Measurements from ENCODE around the gene KRTAP2-2.
"Not testable (repeated sequence)": the region's sequence is repeated elsewhere in the genome, so short reads cannot be mapped to it uniquely, and the experiment has no call there.

Gene KRTAP2-2

DNA sequence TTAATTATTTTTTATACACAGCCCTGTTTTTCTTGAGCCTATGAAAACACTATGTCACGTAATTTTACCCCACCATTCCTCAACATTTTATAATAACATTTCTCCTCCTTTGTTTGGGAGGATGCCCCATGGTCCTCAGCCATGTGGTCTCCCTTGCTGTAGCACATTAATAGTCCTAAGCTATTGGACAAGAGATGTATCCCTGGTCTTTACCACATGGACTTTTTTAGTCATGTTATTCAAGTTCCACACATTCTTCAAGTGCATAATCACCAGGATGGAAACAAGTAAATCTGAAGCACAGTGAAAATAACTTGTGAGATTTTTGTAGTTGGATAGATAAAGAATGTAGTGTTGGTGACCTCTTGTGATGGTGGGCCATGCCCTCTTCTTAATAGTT lies 6.9 kb upstream of the KRTAP2-2 start:
- no peaks in the 10 kb centered on the region for H3K36me3 ChIP-seq (ENCODE audit: control insufficient read depth, insufficient read depth, low read length, severe bottlenecking)
- peak overlapping the region; percentile 67 for H3K9ac ChIP-seq (ENCODE audit: low read length)
- no peak overlapping the region for H3K4me3 ChIP-seq (ENCODE audit: low read length)
- peak; percentile 80 for DNase-seq (ENCODE audit: low read depth)
- H3K4me1 ChIP-seq (ENCODE audit: control insufficient read depth, insufficient read depth, low read length) = peaks cover 42% of the 10 kb centered on the region
- H3K27me3 ChIP-seq (replicated peaks; ENCODE audit: control insufficient read depth, insufficient read depth, low read length) = no peaks in the 10 kb centered on the region
- no peaks in the 10 kb centered on the region for H3K9me3 ChIP-seq (ENCODE audit: control insufficient read depth, low read length)

DNA sequence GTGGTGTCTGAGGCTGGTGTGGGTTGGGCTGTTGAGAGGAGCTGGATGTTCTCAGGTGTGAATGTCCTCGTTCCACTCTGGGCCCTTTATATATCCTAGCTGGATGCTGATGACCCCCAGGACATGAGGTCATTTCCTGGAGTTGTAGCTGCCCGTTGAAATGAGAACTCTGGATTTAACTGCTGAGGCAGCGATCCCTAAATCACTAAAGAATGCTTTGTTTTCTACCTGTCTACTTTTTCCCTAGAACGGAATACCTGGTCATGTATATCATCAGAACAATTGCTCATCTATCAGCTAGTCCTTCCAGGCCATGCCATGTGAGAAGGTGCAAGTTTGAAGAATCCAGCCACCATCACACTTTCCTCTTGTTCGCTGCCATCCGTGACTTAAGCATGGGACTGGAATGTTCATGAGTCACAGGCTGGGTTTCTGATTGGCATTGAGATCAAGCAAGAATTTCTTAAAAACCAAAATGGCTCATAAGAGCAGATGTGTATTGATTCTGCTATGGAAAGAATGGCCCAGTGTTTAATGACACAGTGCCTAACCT lies 5.1 kb upstream of the KRTAP2-2 start, which contains the start of gene KRTAP2-3:
Gene KRTAP2-3, minus strand, starts transcription at position 63 of the 553 bp plus-strand sequence. CDS start 64 bp downstream, outside the sequence.
- H3K9ac ChIP-seq (ENCODE audit: low read length) = peak within 1 kb of the TSS; percentile 52
- H3K27me3 ChIP-seq (replicated peaks; ENCODE audit: control insufficient read depth, insufficient read depth, low read length) = no peaks in the 10 kb centered on the region
- peak; percentile 91 for DNase-seq (ENCODE audit: low read depth)
- no peaks in the 10 kb centered on the region for H3K36me3 ChIP-seq (ENCODE audit: control insufficient read depth, insufficient read depth, low read length, severe bottlenecking)
- H3K4me1 ChIP-seq (ENCODE audit: control insufficient read depth, insufficient read depth, low read length) = peaks cover 42% of the 10 kb centered on the region
- H3K4me3 ChIP-seq (ENCODE audit: low read length) = peak within 1 kb of the TSS; percentile 18
- H3K9me3 ChIP-seq (ENCODE audit: control insufficient read depth, low read length) = no peaks in the 10 kb centered on the region

DNA sequence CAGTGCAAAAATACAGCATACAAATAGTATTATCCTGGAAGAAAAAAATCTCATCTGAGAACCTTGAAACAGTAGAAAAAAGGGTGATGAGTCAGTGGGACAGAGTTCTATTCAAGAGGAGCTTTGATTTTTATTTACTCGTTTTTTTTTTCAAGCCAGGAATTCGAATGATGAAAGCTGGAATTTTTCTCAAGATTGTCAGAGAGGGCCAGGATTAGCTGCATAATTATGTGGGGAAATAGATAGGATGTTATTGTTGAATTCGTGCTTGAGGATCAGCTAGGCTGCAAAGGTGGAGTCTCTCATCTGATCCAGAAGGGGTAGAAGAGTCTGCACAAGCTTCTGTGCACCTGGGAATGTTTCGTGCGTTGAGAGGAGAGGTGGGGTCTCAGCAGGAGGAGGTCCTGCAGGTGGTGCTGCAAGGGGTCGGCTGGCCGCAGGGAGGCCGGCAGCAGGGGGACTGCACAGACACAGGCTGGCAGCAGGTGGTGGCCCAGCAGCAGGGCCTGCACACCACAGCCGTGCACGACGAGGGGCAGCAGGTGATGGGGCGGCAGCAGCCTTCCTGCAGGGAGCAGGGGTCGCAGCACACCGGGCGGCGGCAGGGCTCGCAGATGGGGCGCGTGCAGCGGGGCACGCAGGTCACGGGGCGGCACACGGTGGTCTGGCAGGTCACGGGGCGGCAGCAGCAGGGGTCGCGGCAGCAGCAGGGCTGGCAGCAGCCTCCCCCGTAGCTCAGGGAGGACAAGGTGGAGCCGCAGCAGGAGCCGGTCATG lies 4.4 kb upstream of the KRTAP2-2 start:
- H3K9me3 ChIP-seq (ENCODE audit: control insufficient read depth, low read length); H3K4me3 ChIP-seq (ENCODE audit: low read length); H3K36me3 ChIP-seq (ENCODE audit: control insufficient read depth, insufficient read depth, low read length, severe bottlenecking); H3K27me3 ChIP-seq (replicated peaks; ENCODE audit: control insufficient read depth, insufficient read depth, low read length): not testable (repeated sequence)
- H3K9ac ChIP-seq (ENCODE audit: low read length) = peak overlapping the region; percentile 46
- peaks cover 42% of the 10 kb centered on the region for H3K4me1 ChIP-seq (ENCODE audit: control insufficient read depth, insufficient read depth, low read length)
- DNase-seq (ENCODE audit: low read depth) = peak; percentile 89

DNA sequence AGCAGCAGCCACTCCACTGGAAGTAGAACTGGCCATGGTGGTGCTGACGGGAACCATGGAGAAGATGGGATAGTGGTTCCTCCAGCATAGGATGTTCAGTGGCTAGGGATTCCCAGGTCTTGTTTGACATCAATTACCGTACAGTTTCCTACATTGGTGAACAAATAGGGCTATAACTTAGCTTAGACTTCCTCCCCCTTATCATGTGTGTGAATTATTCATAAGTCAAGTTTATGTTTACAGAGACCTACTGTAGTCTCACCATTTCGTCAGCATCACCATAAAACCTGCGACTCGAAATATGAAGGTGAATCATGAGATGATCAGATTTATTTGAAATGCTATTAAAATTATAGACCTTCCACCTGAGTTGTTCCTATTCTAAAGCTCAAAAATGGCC lies 3.7 kb upstream of the KRTAP2-2 start:
- DNase-seq (ENCODE audit: low read depth) = no peak
- peak overlapping the region; percentile 20 for H3K9ac ChIP-seq (ENCODE audit: low read length)

DNA sequence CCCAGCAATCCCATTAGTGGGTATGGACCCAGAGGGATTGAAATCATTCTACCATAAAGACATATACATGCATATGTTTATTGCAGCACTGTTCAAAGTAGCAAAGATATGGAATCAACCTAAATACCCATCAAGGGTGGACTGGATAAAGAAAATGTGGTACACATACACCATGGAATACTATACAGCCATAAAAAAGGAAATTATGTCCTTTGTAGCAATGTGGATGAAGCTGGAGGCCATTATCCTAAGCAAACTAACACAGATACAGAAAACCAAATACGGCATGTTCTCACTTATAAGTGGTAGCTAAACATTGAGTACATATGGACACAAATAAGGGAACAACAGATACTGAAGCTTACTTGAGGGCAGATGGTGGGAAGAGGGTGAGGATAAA lies 2.5 kb upstream of the KRTAP2-2 start:
- DNase-seq (ENCODE audit: low read depth) = no peak
- Histone ChIP-seq H3K4me1 (ENCODE audit: control insufficient read depth, insufficient read depth, low read length) (peaks cover 42% of the 10 kb centered on the region), H3K4me3 (ENCODE audit: low read length) (no peak overlapping the region), H3K36me3 (ENCODE audit: control insufficient read depth, insufficient read depth, low read length, severe bottlenecking) (no peaks in the 10 kb centered on the region), H3K9me3 (ENCODE audit: control insufficient read depth, low read length) (peaks cover 6% of the 10 kb centered on the region), H3K27me3 (replicated peaks; ENCODE audit: control insufficient read depth, insufficient read depth, low read length) (no peaks in the 10 kb centered on the region), H3K9ac (ENCODE audit: low read length) (no peak overlapping the region)

More for the DNA sequence above, 3.7 kb upstream of the KRTAP2-2 start:
- H3K4me1 ChIP-seq (ENCODE audit: control insufficient read depth, insufficient read depth, low read length) = peaks cover 42% of the 10 kb centered on the region
- H3K27me3 ChIP-seq (replicated peaks; ENCODE audit: control insufficient read depth, insufficient read depth, low read length) = no peaks in the 10 kb centered on the region
- H3K9me3 ChIP-seq (ENCODE audit: control insufficient read depth, low read length) = no peaks in the 10 kb centered on the region
- no peaks in the 10 kb centered on the region for H3K36me3 ChIP-seq (ENCODE audit: control insufficient read depth, insufficient read depth, low read length, severe bottlenecking)
- peak overlapping the region; percentile 18 for H3K4me3 ChIP-seq (ENCODE audit: low read length)

DNA sequence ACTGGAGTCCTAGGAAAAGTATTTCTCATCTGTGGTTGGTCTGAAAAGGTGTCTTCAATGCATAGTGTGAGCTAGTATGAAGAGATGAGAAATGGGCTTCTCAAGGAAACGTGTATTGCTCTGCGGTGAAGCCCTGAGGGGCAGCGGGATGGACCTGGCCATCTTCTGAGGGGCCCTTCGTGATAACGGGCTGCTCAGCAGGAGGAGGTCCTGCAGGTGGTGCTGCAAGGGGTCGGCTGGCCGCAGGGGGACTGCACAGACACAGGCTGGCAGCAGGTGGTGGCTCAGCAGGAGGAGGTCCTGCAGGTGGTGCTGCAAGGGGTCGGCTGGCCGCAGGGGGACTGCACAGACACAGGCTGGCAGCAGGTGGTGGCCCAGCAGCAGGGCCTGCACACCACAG lies 474 bp downstream of the KRTAP2-2 start:
- not testable (repeated sequence) for H3K4me3 ChIP-seq (ENCODE audit: low read length); DNase-seq (ENCODE audit: low read depth); H3K27me3 ChIP-seq (replicated peaks; ENCODE audit: control insufficient read depth, insufficient read depth, low read length); H3K9me3 ChIP-seq (ENCODE audit: control insufficient read depth, low read length); H3K9ac ChIP-seq (ENCODE audit: low read length); H3K36me3 ChIP-seq (ENCODE audit: control insufficient read depth, insufficient read depth, low read length, severe bottlenecking)
- peaks cover 16% of the 10 kb centered on the region for H3K4me1 ChIP-seq (ENCODE audit: control insufficient read depth, insufficient read depth, low read length)

DNA sequence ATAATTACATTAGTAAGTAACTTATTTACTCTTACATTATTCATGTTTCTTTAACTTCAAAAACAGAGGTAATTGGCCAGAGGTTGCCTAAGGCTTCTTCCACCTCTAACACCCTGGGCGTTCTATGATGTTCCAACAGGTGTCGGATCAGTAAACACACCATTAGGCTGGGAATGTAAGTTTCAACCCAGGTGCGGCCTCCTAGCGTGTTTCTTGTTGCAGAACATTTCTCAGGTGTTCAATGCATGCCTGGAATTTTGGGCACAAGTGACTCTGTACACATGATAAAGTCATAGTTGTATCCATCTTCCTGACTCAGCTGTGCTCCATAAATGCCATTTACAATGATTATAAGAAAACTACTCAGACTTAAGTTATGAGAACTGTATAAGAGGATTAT lies 1.0 kb downstream of the KRTAP2-2 start:
- Histone ChIP-seq H3K36me3 (ENCODE audit: control insufficient read depth, insufficient read depth, low read length, severe bottlenecking) (no peaks in the 10 kb centered on the region), H3K9me3 (ENCODE audit: control insufficient read depth, low read length) (peaks cover 6% of the 10 kb centered on the region), H3K9ac (ENCODE audit: low read length) (no peak overlapping the region), H3K4me3 (ENCODE audit: low read length) (no peak overlapping the region), H3K4me1 (ENCODE audit: control insufficient read depth, insufficient read depth, low read length) (peaks cover 13% of the 10 kb centered on the region), H3K27me3 (replicated peaks; ENCODE audit: control insufficient read depth, insufficient read depth, low read length) (no peaks in the 10 kb centered on the region)
- no peak for DNase-seq (ENCODE audit: low read depth)

DNA sequence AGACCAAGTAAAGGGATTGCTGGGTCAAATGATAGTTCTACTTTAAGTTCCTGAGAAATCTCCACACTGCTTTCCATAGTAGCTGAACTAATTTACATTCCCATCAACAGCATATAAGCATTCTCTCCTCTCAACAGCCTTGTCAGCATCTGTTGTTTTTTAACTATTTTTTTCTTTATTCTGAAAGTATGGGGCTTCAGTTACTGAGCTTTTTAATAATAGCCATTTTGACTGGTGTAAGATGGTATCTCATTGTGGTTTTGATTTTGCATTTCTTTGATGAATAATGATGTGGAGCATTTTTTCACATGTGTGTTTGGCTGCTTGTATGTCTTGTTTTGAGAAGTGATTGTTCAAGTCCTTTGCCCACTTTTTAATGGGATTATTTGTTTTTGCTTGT lies 2.5 kb downstream of the KRTAP2-2 start:
- DNase-seq (ENCODE audit: low read depth) = no peak
- H3K27me3 ChIP-seq (replicated peaks; ENCODE audit: control insufficient read depth, insufficient read depth, low read length) = no peaks in the 10 kb centered on the region
- peaks cover 6% of the 10 kb centered on the region for H3K9me3 ChIP-seq (ENCODE audit: control insufficient read depth, low read length)
- H3K9ac ChIP-seq (ENCODE audit: low read length) = no peak overlapping the region
- no peaks in the 10 kb centered on the region for H3K36me3 ChIP-seq (ENCODE audit: control insufficient read depth, insufficient read depth, low read length, severe bottlenecking)
- peaks cover 17% of the 10 kb centered on the region for H3K4me1 ChIP-seq (ENCODE audit: control insufficient read depth, insufficient read depth, low read length)
- H3K4me3 ChIP-seq (ENCODE audit: low read length) = no peak overlapping the region

DNA sequence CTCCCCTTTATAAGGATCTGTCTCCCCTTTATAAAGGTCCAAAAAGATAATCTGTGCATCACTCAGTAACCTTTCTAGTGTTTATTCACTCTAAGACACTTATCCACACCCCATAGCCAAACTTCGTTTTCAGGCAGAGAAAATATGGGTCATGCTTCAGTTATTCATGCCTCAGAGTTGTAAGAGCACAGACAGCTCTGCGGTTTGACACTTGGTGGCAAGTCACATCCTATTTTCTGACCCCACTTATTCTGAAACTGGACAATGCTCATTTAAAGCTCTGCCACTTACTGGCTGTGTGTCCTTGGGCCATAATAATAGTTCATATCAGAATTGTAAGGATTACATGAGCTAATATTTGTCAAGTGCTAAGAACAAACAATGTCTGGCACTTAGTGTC lies 5.9 kb downstream of the KRTAP2-2 start:
- DNase-seq (ENCODE audit: low read depth) = peak; percentile 68
- no peaks in the 10 kb centered on the region for H3K27me3 ChIP-seq (replicated peaks; ENCODE audit: control insufficient read depth, insufficient read depth, low read length)
- H3K9me3 ChIP-seq (ENCODE audit: control insufficient read depth, low read length) = peaks cover 6% of the 10 kb centered on the region
- no peaks in the 10 kb centered on the region for H3K36me3 ChIP-seq (ENCODE audit: control insufficient read depth, insufficient read depth, low read length, severe bottlenecking)
- H3K9ac ChIP-seq (ENCODE audit: low read length) = peak overlapping the region; percentile 2
- peaks cover 17% of the 10 kb centered on the region for H3K4me1 ChIP-seq (ENCODE audit: control insufficient read depth, insufficient read depth, low read length)
- no peak overlapping the region for H3K4me3 ChIP-seq (ENCODE audit: low read length)

DNA sequence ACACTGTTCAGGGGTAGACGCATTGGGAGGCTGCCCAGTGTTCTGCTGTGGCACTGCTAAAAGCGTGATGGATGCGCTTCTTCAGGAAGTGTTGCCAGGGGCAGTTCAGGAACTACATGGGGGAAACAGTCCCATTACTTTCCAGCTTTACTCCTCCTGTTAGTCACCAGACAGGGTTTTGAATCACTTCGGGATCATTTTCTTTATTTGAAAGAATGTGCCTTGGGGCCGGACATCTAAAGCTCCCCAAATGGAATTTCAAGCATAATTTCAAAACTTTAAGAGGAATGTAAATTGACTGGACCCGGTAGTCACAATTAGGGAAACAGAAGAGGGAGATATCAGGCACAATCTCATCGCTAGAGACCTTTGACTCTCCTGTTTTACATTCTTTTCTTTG lies 6.6 kb downstream of the KRTAP2-2 start:
- H3K4me3 ChIP-seq (ENCODE audit: low read length) = no peak overlapping the region
- H3K9ac ChIP-seq (ENCODE audit: low read length) = peak overlapping the region; percentile 2
- H3K9me3 ChIP-seq (ENCODE audit: control insufficient read depth, low read length) = peaks cover 4% of the 10 kb centered on the region
- no peaks in the 10 kb centered on the region for H3K36me3 ChIP-seq (ENCODE audit: control insufficient read depth, insufficient read depth, low read length, severe bottlenecking)
- H3K27me3 ChIP-seq (replicated peaks; ENCODE audit: control insufficient read depth, insufficient read depth, low read length) = no peaks in the 10 kb centered on the region
- peak; percentile 77 for DNase-seq (ENCODE audit: low read depth)
- peaks cover 17% of the 10 kb centered on the region for H3K4me1 ChIP-seq (ENCODE audit: control insufficient read depth, insufficient read depth, low read length)

DNA sequence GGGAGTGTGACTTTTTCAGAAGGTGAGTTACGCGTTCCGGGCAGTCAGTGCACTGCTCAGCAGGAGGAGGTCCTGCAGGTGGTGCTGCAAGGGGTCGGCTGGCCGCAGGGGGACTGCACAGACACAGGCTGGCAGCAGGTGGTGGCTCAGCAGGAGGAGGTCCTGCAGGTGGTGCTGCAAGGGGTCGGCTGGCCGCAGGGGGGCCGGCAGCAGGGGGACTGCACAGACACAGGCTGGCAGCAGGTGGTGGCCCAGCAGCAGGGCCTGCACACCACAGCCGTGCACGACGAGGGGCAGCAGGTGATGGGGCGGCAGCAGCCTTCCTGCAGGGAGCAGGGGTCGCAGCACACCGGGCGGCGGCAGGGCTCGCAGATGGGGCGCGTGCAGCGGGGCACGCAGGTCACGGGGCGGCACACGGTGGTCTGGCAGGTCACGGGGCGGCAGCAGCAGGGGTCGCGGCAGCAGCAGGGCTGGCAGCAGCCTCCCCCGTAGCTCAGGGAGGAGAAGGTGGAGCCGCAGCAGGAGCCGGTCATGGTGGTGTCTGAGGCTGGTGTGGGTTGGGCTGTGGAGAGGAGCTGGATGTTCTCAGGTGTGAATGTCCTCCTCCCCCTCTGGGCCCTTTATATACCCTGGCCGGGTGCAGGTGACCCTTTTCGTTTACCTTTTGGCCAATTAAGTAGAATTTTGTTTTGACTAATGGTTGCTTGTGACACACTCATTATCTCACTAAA lies 8.1 kb downstream of the KRTAP2-2 start, which contains the start of gene KRTAP2-1:
Gene KRTAP2-1, minus strand, starts transcription at position 582 of the 731 bp plus-strand sequence. Its CDS starts 49 bp downstream, at position 533.
- H3K36me3 ChIP-seq (ENCODE audit: control insufficient read depth, insufficient read depth, low read length, severe bottlenecking); H3K9me3 ChIP-seq (ENCODE audit: control insufficient read depth, low read length); H3K4me3 ChIP-seq (ENCODE audit: low read length); DNase-seq (ENCODE audit: low read depth); H3K27me3 ChIP-seq (replicated peaks; ENCODE audit: control insufficient read depth, insufficient read depth, low read length); H3K9ac ChIP-seq (ENCODE audit: low read length): not testable (repeated sequence)
- peaks cover 12% of the 10 kb centered on the region for H3K4me1 ChIP-seq (ENCODE audit: control insufficient read depth, insufficient read depth, low read length)

Data from adipocyte (in vitro differentiated cells).